Measurements from ENCODE around the gene STPG2.
A peak's percentile ranks its signal among the peaks of the same experiment; 100 is the strongest.

STPG2 gene

GRCh38 chr4:98143001-98143899 is at the start of gene STPG2:
STPG2 (minus strand) TSS chr4:98143476.
- DNase-seq (ENCODE audit: low spot score), result peak; percentile 67

- no peak for DNase-seq (ENCODE audit: low spot score)
Measured at GRCh38 chr4:98185279-98185678, 42.0 kb upstream of the STPG2 start.

DNA sequence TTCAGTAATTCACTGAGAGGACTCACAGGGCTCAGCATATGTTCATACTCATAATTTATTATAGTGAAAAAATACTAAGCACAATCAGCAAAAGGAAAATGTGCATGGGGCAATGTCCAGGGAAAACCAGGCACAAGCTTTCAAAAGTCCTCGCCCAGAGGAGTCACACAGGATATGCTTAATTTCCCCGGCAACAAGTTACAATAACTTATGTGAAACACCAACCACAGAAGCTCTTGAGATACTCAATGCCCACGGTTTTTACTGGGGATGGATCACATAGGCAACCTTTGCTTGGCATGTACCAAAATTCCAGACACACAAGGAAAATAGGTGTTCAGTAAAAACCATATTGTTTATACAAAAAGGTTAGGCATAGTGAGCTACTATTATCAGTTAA is 38.5 kb upstream of the STPG2 start:
- DNase-seq (ENCODE audit: low spot score), result peak; percentile 8

- DNase-seq (ENCODE audit: low spot score), result no peak
Measured at GRCh38 chr4:98179951-98180350, 36.7 kb upstream of the STPG2 start.

DNA sequence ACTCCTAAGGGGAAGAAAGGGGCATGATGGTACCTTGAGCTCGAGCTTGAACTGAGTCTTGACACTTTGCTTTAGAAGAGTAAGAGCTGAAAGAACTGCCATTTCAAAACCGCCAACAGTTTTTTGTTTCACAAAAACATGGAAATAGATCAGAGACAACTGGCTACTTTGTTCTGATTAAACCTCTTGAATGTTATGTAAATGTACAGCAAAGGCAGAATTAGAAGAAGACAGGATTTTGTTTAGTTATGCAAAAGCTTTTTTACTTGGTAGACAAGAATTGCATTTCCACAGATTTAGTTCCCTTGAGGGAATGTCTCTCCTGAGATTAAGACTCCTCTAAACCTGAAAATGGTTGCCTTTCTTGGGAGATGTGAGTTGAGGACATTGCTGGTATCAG is 33.3 kb upstream of the STPG2 start:
- no peak for DNase-seq (ENCODE audit: low spot score)

GRCh38 chr4:98170035-98170434 is 26.8 kb upstream of the STPG2 start:
- DNase-seq (ENCODE audit: low spot score), result no peak

GRCh38 chr4:98166731-98167041 is 23.4 kb upstream of the STPG2 start:
- no peak for DNase-seq (ENCODE audit: low spot score)

- no peak for DNase-seq (ENCODE audit: low spot score)
Measured at GRCh38 chr4:98166025-98166730, 22.9 kb upstream of the STPG2 start.

DNA sequence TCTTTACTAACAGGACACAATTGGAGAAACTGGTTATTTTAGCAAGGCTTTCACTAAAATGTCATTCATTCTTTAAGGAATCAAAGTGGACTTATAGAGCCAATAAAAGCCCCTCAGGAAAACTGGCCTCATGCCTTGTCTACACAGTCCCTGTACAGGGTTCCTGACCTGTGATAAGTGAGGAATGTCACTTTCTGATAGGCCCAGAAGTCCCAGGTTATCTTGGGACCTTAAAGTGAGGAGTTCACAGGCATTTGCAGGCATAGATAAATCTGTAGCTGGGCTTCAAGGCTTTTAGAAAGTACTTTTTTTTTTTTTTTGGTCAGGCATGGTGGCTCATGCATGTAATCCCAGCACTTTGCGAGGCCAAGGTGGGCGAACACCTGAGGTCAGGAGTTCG is 19.4 kb upstream of the STPG2 start:
- no peak for DNase-seq (ENCODE audit: low spot score)

DNA sequence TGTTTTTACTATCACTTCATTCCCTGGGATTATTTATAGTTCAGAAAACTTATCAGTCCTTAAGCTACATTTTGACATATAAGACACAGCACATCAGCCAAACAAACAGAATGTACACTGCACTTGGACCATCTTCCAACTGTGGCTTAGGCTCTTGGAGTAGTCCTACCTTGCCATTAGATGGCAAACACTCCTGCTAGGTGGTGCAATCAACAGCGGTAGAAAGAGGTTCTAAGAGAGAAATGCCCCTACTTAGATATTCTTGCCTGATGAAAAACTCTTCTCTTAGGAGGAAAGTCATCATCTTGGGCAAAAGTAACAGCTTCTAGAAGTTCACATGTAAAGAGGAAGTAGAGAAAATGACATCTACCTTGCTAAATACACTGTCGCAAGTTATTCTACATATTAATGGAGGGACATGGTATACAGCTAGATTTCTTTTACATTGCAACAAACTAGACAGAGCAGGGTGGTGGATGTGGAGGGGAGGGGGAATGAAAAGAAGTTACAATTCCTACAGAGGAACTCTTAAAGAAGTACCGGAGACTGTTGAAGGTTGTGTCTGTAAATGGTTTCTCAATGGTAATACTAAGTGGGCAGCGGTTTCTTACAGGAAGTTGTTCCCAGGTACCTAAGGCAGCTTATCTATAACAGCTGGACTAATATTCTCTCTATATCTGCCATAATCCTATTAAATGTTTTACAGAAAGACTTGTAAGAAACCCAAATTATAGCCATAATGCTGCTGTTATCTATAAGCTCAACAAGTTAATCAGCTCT is 8.1 kb upstream of the STPG2 start:
- no peak for DNase-seq (ENCODE audit: low spot score)

- peak; percentile 26 for DNase-seq (ENCODE audit: low spot score)
Measured at GRCh38 chr4:98150092-98150761, 7.0 kb upstream of the STPG2 start.

DNA sequence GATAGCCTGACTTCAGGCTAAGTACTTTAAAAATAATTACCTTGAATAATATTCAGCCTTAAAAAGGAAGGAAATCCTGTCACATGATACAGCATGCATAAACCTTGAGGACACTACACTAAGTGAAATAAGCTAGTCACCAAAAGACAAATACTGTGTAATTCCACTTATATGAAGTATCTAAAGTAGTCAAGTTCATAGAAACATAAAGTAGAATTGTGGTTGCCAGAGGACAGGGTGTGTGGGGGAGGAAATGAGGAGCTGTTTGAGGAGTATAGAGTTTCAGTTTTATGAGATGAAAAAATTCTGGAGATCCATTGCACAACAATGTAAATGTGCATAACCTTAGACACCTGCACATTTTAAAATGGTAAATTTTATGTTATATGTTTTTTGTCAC is 5.6 kb upstream of the STPG2 start:
- DNase-seq (ENCODE audit: low spot score), result peak; percentile 17

- no peak for DNase-seq (ENCODE audit: low spot score)
Measured at GRCh38 chr4:98126141-98126540, 17.1 kb downstream of the STPG2 start.

GRCh38 chr4:98125585-98125984 is 17.7 kb downstream of the STPG2 start:
- DNase-seq (ENCODE audit: low spot score), result no peak

GRCh38 chr4:98117363-98117762 is 25.9 kb downstream of the STPG2 start:
- no peak for DNase-seq (ENCODE audit: low spot score)

DNA sequence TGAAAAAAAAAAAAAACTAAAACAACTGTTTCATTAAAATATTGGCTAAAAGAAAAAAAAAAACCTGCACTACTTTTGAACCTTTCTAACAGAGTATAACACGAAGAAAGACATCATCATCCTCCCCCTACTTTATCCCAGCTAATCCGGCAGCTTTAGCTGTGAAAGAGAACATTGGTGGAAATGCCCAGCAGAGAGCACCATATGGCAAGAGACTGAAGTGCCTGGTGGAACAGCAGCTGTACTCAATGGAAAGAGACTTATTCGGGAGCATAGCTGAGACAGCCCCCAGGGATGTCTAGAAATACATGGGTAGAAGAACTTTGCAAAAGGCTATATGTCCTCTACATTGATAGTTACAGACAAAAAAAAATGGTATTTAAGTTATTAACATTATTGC is 30.3 kb downstream of the STPG2 start:
- no peak for DNase-seq (ENCODE audit: low spot score)

DNA sequence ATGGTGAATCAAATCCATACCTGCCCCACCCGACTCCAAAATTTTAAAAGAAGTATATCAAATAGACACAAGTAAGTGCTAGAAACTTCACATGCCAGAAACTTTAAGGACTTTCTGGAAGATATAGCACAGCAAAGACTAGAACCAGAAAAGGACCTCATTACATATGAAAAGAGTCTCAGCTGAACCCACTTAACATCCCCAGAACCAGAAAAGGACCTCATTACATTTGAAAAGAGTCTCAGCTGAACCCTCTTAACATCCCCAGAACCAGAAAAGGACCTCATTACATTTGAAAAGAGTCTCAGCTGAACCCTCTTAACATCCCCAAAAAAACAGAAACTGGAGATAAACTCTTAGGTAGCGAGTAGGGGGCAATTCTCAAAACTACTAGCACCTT is 32.3 kb downstream of the STPG2 start:
- DNase-seq (ENCODE audit: low spot score), result no peak

DNA sequence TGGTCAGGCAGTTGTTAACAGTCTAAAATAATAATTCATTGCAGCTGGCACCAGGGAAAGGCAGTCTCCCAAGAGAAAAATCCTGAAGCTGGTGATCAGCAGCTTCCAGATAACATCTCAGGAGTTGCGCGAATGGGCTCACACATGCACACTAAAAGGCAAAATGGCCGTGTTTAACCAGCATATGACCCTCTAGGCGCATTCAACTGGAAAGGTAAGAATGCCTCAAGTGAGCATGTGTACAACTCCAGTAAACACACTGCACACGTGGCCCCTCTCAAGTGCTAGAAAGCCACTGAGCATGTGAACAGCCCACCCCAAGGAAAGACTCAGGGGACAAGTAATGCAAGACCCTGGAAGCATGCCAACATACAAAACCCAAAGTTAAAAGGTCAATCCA is 33.1 kb downstream of the STPG2 start:
- no peak for DNase-seq (ENCODE audit: low spot score)

- no peak for DNase-seq (ENCODE audit: low spot score)
Measured at GRCh38 chr4:98102660-98103059, 40.6 kb downstream of the STPG2 start.

GRCh38 chr4:98101988-98102387 is 41.3 kb downstream of the STPG2 start:
- no peak for DNase-seq (ENCODE audit: low spot score)

DNA sequence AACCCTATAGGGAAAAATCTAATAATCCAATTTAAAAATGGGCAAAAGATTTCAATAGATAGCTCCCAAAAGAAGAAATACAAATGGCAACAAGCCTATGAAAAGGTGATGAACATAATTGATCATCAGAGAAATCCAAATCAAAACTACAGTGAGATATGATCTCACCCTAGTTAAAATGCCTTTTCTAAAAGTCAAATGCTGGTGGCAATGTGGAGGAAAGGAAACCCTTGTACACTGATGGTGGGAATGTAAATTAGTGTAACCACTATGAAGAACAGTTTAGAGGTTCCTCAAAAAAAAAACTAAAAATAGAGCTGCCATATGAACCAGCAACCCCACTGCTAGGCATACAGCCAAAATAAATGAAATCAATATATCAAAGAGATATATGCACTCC is 44.5 kb downstream of the STPG2 start:
- DNase-seq (ENCODE audit: low spot score), result no peak

DNA sequence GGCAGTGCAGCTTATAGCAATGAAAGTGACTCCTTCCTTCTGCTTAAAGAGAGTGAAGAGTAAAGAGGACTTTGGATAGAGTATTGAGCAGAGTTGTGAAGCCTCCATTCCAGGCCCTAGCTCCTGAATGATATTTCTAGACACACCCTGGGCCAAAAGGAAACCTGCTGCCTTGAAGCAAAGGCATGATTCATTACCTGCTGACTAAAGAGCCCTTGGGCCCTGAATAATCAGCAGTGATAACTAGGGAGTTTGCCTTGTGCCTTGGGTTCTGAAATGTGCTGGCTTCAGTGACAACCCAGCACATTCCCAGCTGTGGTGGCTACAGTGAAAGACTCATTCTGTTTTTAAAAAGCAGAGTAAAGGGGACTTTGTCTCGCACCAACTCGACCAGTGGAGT is 49.2 kb downstream of the STPG2 start:
- DNase-seq (ENCODE audit: low spot score), result no peak

Measured in kidney capillary endothelial cell (primary cell).